Ovary (tissue), 9 donors: ENCODE data around the gene GJD3. TPM values are rescaled to one million over a fixed set of nuclear protein-coding genes. Genes with fewer than 3 reads are reported as not detected.

ENCODE experiments used
- DNase-seq, 5 donors: peaks; one replicate each; pipeline ENCODE4 v3.0.0-alpha.2; 2019 to 2020
- H3K27ac ChIP-seq, 2 donors: fragments of 200-600 bp; one replicate each; pipeline versions ENCODE4 v1.5.1 to v1.8.0; 2019 to 2022
- H3K27me3 ChIP-seq: fragments of 200-600 bp; one replicate; pipeline ENCODE4 v1.8.0; 2022
- H3K36me3 ChIP-seq: fragments of 200-600 bp; sonication (generic); one replicate; pipeline ENCODE4 v1.5.1; 2019
- H3K4me1 ChIP-seq: one replicate; pipeline ENCODE4 v1.8.1; 2013; ENCODE audit warnings: mild to moderate bottlenecking, moderate library complexity; ENCODE audit not compliant: insufficient read depth
- H3K4me3 ChIP-seq: fragments of 200-600 bp; sonication (generic); one replicate; pipeline ENCODE4 v1.5.1; 2017
- H3K9me3 ChIP-seq, 2 donors: fragments of 200-600 bp in 1 of 2; sonication (generic) in 1 of 2; one replicate each; pipeline versions ENCODE4 v1.5.1 to v1.8.1; 2013 to 2019; ENCODE audit warnings: mild to moderate bottlenecking in 1 of 2, moderate library complexity in 1 of 2
- CTCF ChIP-seq, 3 donors: fragments of 450-650 bp in 2 of 3; fragments of 200-600 bp in 1 of 3; IDR thresholded peaks; one replicate each; pipeline versions ENCODE4 v1.5.1 to v1.8.0; 2016 to 2022; ENCODE audit warnings: antibody characterized with exemption in 3 of 3, mild to moderate bottlenecking in 1 of 3
- EP300 ChIP-seq: sonication (generic); formaldehyde crosslinking; IDR thresholded peaks from one replicate; pipeline ENCODE4 v1.6.1; 2017; ENCODE audit warnings: antibody characterized with exemption
- POLR2A ChIP-seq: fragments of 450-650 bp; IDR thresholded peaks from one replicate; pipeline ENCODE4 v1.6.1; 2017; ENCODE audit warnings: antibody characterized with exemption, mild to moderate bottlenecking, moderate library complexity
- WGBS, 3 donors: extraction: QIAGEN DNeasy Blood & Tissue Kit in 1 of 3; methylation state at CpG; one replicate each; pipeline versions ENCODE4 v1.1.5 to v1.1.7; 2013 to 2017; 5-methylcytosine and 5-hydroxymethylcytosine counted together
- intact Hi-C, 4 donors: fragments of 100-400 bp; cut with DNase I; formaldehyde crosslinking; loops; one replicate each; pipeline versions ENCODE4 v1.11.0 to v1.15.1; 2022 to 2023
- polyA plus RNA-seq, 2 donors: library from polyadenylated mRNA; stranded (reverse); fragments of 200-250 nt in 1 of 2; fragments of 350-450 nt in 1 of 2; fragmentation: Illumina TruSeq in 1 of 2; extraction: RNeasy Lipid Tissue Mini Kit (QIAGEN cat#74804) in 1 of 2; gene quantifications; one replicate each; pipeline ENCODE4 v1.2.3, GENCODE V29; 2013 to 2014
- total RNA-seq, 7 donors: library from RNA; depleted of rRNA in 2 of 7; stranded (reverse); fragments of >200 nt in 2 of 7; fragmentation: NEBNext Ultra II Directional in 3 of 7; extraction: Animal tissue kit (Norgen Biotek cat#: 25700) in 3 of 7; gene quantifications; one replicate each; pipeline versions ENCODE4 v1.1.0 to v1.2.4, GENCODE V29; 2016 to 2023
- donor health status: DM: no; HTN: no; CAD: no; lungs with moderate emphysema.
- donor health status: DM: no; HTN: no; CAD: no.
- donor health status: Bipolar disorder and iron deficiency.
- donor health status: DM: yes; HTN: yes; CAD: no.
- donor health status: DM: no; HTN: no; CAD: no.
- donor health status: DM: yes; HTN: yes; CAD: no.

The GJD3 gene
- total and polyA plus RNA-seq, 9 donors, result 0.24 to 1.8 (median 0.87) TPM; not detected in 3

DNA sequence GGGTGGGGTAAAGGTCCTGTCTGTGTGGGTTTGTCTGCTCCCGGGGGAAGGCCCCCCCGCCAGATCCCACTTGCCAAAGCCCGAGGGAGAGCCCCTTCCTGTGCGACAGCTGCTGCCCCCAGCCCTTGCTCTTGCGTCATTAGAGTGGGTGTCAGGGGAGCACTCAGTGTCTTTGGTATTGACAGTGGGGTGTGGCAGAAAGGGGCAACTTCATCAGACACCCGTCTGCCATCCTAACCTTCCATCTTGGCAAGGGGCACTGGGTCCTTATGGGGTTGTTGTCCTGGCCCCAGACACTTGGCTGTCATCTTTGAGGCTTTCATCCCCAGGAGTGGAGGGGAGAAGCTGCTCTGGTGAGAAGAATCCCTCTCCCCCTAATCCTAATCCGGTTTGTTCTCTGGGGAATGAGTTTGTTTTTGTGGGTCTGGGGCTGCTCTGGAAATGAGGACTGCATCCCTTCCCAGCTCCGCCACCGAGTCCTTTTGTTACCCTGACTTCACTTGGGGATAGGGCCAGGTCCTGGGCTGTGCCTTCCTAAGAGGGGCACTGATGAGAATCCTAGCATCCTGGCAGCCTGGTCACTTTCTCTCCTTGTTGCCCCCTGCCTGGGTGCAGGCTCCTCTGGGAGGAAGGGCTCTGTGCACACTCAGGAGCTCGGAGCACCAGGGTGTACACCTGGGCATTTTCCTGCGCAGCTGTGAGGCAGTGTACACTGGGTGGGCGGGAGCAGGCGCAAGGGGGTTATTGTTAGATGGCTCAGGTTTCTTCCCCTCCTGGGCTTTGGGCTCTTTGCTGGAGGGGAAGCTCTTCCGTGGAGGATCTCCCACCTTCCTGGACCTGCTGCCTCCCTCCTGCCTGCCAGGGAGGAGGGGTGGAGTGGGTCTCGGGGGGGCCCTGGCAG is 21.1 kb downstream of the GJD3 start:
- peak overlapping the region; percentile 68 for H3K4me3 ChIP-seq
- WGBS, 3 donors, result 12 to 19% (median 16%) methylated on average over 15 of the region's 15 CpGs
- peak overlapping the region; percentile 67 to 84 for H3K27ac ChIP-seq
- TF ChIP-seq EP300, result no peak
- no peak for TF ChIP-seq CTCF (IDR thresholded peaks at IDR 0.05)
- no peak for TF ChIP-seq POLR2A
- peak in 3 of 5 donors; percentile 58 to 65 (median 63) for DNase-seq
- H3K36me3 ChIP-seq, result no peaks in the 10 kb centered on the region
- no peaks in the 10 kb centered on the region for H3K27me3 ChIP-seq
- intact Hi-C loops, result no loop called here
- no peaks in the 10 kb centered on the region for H3K9me3 ChIP-seq
- peaks cover 33% of the 10 kb centered on the region for H3K4me1 ChIP-seq

DNA sequence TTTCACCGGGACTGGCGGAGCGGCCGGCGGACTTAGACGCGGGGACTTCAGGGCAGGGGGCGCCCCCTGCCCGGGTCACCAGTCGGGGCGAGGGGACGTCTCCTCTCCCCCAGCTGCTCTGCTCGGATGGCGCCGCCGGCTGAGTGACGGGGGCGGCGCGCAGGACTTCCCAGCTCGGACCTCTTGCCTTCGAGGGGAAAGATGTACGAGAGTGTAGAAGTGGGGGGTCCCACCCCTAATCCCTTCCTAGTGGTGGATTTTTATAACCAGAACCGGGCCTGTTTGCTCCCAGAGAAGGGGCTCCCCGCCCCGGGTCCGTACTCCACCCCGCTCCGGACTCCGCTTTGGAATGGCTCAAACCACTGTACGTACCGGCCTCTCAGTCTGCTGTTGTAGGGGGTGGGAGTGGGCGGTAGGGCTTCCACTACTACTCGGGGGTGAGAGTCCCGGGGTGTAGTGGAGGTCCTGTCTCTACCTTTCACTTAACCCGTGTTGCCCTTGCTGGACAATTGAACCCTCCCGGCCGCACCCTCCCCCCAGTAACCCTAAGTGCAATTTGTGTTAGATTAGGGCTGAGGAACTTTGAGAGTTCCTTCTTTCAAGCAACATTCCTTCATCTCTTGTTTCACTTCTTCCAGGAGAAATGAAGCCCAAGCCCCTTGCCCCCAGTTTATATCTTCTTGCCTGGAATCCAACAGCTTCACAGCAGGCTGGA is 21.9 kb downstream of the GJD3 start:
- DNase-seq, result peak in 2 of 5 donors; percentile 43 to 55

DNA sequence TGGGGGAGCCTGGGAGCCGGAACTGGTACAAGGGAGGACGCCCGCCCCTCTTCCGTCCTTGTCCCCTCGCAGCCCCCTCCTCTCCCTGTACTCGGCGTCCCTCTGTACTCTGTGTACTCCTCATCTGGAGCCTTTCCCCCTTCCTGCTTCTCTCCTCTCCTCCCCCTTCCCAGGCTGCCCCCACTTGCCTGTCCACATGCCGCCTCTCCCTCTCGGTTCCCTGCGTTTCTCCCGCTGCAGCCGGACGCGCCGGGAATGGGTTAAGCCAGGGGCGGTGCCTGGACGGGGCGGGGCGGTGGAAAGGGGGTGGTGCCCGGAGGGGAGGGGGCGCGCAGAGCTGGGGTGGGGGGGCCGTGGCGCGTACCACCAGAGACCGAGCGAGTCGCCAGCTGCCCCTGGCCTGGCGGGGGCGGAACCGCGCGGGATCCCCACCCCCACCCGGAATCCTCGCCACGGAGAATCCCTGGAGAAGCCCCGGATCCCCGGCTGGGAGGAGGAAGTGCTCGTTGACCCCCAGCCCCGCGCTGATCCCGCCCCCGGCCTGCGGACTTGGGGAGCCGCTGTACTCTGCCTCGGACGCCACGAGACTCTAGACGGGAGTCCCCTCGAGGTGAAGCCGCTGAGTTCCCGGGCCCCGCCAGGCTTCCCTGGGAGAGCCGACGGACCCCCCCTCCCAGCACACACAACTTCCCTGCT is 22.6 kb downstream of the GJD3 start:
- Histone ChIP-seq H3K36me3 (no peaks in the 10 kb centered on the region), H3K27me3 (no peaks in the 10 kb centered on the region), H3K9me3 (no peaks in the 10 kb centered on the region), H3K4me3 (peak overlapping the region; percentile 68), H3K27ac (peak overlapping the region; percentile 84 to 95), H3K4me1 (peaks cover 22% of the 10 kb centered on the region)
- TF ChIP-seq EP300, result no peak
- TF ChIP-seq POLR2A, result peak; percentile 52
- peak; percentile 84 to 90 (median 88) for DNase-seq
- WGBS, 3 donors, result 0 to 1% (median 1%) methylated on average over 24 to 55 of the region's 55 CpGs
- intact Hi-C loops, result no loop called here

More for the DNA sequence above, 21.9 kb downstream of the GJD3 start:
- Histone ChIP-seq H3K4me1 (peaks cover 26% of the 10 kb centered on the region), H3K36me3 (no peaks in the 10 kb centered on the region), H3K27ac (peak overlapping the region; percentile 84 to 95), H3K27me3 (no peaks in the 10 kb centered on the region), H3K9me3 (no peaks in the 10 kb centered on the region), H3K4me3 (peak overlapping the region; percentile 68)
- 1 to 2% (median 1%) methylated on average over 37 to 38 of the region's 38 CpGs for WGBS, 3 donors
- TF ChIP-seq EP300 (no peak), CTCF (IDR thresholded peaks at IDR 0.05) (no peak), POLR2A (no peak)
- intact Hi-C loops, result no loop called here

DNA sequence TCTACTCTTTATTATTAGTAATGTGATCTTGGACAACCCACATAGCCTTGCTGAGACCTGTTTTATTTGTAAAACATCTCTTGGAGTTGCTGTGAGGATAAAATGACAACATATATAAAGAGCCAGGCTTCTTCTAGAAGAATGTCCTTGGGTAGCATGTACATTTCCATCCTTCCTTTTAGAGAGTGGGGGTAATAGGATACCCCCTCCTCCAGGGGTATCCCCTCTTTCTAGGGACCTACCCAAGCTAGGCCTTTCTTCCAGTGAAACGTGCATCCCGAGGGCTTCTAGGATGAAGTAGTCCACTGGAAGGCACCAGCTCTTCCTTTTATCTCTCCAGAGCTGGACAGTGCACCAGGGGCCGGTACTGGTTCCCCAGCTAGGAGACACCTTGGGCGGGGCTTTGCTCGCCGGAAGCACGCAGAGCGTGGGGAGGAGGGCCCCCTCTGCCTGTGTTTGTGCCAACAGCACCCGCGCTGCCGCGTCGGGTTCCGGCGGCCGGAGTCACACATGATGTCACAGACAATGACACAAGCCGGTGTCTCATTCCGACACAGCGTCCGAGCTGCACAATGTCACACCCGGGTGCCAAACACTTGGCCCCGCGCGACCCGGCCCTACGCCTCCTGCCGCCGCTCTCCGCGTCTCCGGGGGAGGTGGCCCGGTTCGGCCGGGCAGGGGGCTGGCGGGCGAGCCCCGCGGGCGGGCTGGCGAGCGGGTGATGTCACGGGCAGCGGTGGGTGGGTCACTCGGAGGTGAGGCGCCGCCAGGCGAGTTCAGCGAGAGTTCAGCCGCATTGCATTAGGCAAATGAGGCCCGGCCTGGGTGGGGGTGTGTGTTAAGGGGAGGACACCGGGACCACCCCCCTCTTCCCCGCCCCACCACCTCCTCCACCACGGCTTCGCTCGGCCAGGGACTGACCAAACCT is 23.4 kb downstream of the GJD3 start:
- Histone ChIP-seq H3K9me3 (no peaks in the 10 kb centered on the region), H3K36me3 (no peaks in the 10 kb centered on the region), H3K27me3 (no peaks in the 10 kb centered on the region), H3K4me1 (peaks cover 16% of the 10 kb centered on the region), H3K27ac (peak overlapping the region; percentile 84 to 95), H3K4me3 (peak overlapping the region; percentile 68)
- peak; percentile 87 to 92 (median 87) for DNase-seq
- intact Hi-C loops, result no loop called here
- 0 to 3% (median 0%) methylated on average over 26 to 55 of the region's 55 CpGs for WGBS, 3 donors
- peak in 1 of 3 donors; percentile 23 for TF ChIP-seq CTCF (IDR thresholded peaks at IDR 0.05)
- peak; percentile 61 for TF ChIP-seq EP300
- peak; percentile 64 for TF ChIP-seq POLR2A
